Heart left ventricle (tissue), 16 donors: Measurements from ENCODE around the gene GPER1. TPM values are rescaled to one million over a fixed set of nuclear protein-coding genes. Genes with fewer than 3 reads are reported as not detected.

Experiments
- ATAC-seq, 4 donors: fragments of 200-7000 bp; cut with Tn5 transposase; one replicate each; pipeline ENCODE4 v1.9.1; 2020 to 2022; ENCODE audit warnings: moderate library complexity in 4 of 4, mild to moderate bottlenecking in 3 of 4, moderate number of reproducible peaks in 1 of 4
- DNase-seq, 5 donors: peaks; one replicate each; pipeline ENCODE4 v3.0.0-alpha.2; 2020
- H3K27ac ChIP-seq, 12 donors: fragments of 200-600 bp; sonication (generic) in 4 of 12; one replicate each; pipeline versions ENCODE4 v1.5.0 to v1.8.0; 2016 to 2022; ENCODE audit warnings: mild to moderate bottlenecking in 2 of 12
- H3K27me3 ChIP-seq, 9 donors: fragments of 200-600 bp; sonication (generic) in 2 of 9; one replicate each; pipeline versions ENCODE4 v1.5.1 to v1.8.0; 2016 to 2022; ENCODE audit warnings: mild to moderate bottlenecking in 3 of 9
- H3K36me3 ChIP-seq, 9 donors: fragments of 200-600 bp; sonication (generic) in 2 of 9; one replicate each; pipeline versions ENCODE4 v1.5.0 to v1.8.0; 2018 to 2022; ENCODE audit warnings: mild to moderate bottlenecking in 2 of 9
- H3K4me1 ChIP-seq, 12 donors: fragments of 200-600 bp; sonication (generic) in 4 of 12; one replicate each; pipeline versions ENCODE4 v1.5.0 to v1.8.0; 2016 to 2022; ENCODE audit warnings: mild to moderate bottlenecking in 3 of 12
- H3K4me3 ChIP-seq, 12 donors: fragments of 200-600 bp; sonication (generic) in 4 of 12; one replicate each; pipeline versions ENCODE4 v1.5.0 to v1.8.0; 2017 to 2022; ENCODE audit warnings: mild to moderate bottlenecking in 9 of 12, moderate library complexity in 4 of 12
- H3K9me3 ChIP-seq, 12 donors: fragments of 200-600 bp; sonication (generic) in 4 of 12; one replicate each; pipeline versions ENCODE4 v1.5.0 to v1.8.0; 2016 to 2022; ENCODE audit warnings: mild to moderate bottlenecking in 1 of 12
- CTCF ChIP-seq, 12 donors: fragments of 200-600 bp; sonication (generic) in 4 of 12; IDR thresholded peaks; one replicate each; pipeline versions ENCODE4 v1.5.0 to v1.8.0; 2018 to 2022; ENCODE audit warnings: antibody characterized with exemption in 12 of 12, mild to moderate bottlenecking in 5 of 12
- POLR2A ChIP-seq, 2 donors: fragments of 450-650 bp; IDR thresholded peaks; one replicate each; pipeline ENCODE4 v1.6.1; 2017; ENCODE audit warnings: antibody characterized with exemption in 2 of 2, mild to moderate bottlenecking in 2 of 2, moderate library complexity in 2 of 2
- WGBS, 4 donors: extraction: QIAGEN DNeasy Blood & Tissue Kit in 2 of 4; methylation state at CpG; one replicate each; pipeline versions ENCODE4 v1.1.5 to v1.1.7; 2013 to 2018; 5-methylcytosine and 5-hydroxymethylcytosine counted together
- intact Hi-C, 10 donors: fragments of 100-400 bp; cut with DNase I; formaldehyde crosslinking; loops; one replicate each; pipeline versions ENCODE4 v1.11.1 to v1.14.2; 2022
- polyA plus RNA-seq, 2 donors: library from polyadenylated mRNA; stranded (reverse); fragments of 200-250 nt; gene quantifications; one replicate each; pipeline ENCODE4 v1.2.3, GENCODE V29; 2013
- total RNA-seq, 9 donors: library from RNA; depleted of rRNA in 2 of 9; stranded (reverse); fragments of >200 nt in 2 of 9; fragmentation: NEBNext Ultra II Directional in 3 of 9; extraction: Animal tissue kit (Norgen Biotek cat#: 25700) in 3 of 9; gene quantifications; one replicate each; pipeline versions ENCODE4 v1.1.0 to v1.2.4, GENCODE V29; 2016 to 2023
- donor health status: ischemic (EF 13 %, LVEDD 7.1; RV severe dilation, severe dysfunction).
- donor health status: healthy with polysubstance abuse.
- donor health status: DM: no; HTN: yes; CAD: no.
- donor health status: DM: no; HTN: no; CAD: no.
- donor health status: ischemic (EF 25% LVEDD 6.9; RV normal size, moderate dysfunction).
- donor health status: ischemic (EF 25% LVEDD 5.7; RV mildly dilated, moderate dysfunction).
- donor health status: healthy.
- donor health status: DM: yes; HTN: yes; CAD: no.
- donor health status: ischemic (EF 35%, LVEDD 5.7; RV mildly dilated, moderate dysfunction).
- donor health status: nonischemic (EF 11% LVEDD 7.7; RV severe dilation, severe dysfunction).
- donor health status: DM: yes; HTN: yes; CAD: no.
- donor health status: PGD.
- donor health status: ischemic (EF 29% LVEDD 5.4; RV normal size, mild dysfunction).
- donor health status: nonischemic (EF 23%, LVEDD 6.1; RV moderate dilation, normal function).

Gene GPER1
- total and polyA plus RNA-seq, 11 donors = 1.4 to 8.8 (median 2.8) TPM

- no peaks in the 10 kb centered on the region for H3K36me3 ChIP-seq
- TF ChIP-seq POLR2A (IDR thresholded peaks at IDR 0.05) = no peak
- TF ChIP-seq CTCF (IDR thresholded peaks at IDR 0.05) = no peak
- peaks cover 0 to 21% (median 3%) of the 10 kb centered on the region in 12 donors for H3K4me1 ChIP-seq
- no peaks in the 10 kb centered on the region for H3K9me3 ChIP-seq
- intact Hi-C loops = no loop called here
- DNase-seq (no peak), ATAC-seq (no peak)
- H3K27ac ChIP-seq = no peak overlapping the region
- H3K27me3 ChIP-seq = no peaks in the 10 kb centered on the region
- no peak overlapping the region for H3K4me3 ChIP-seq
- 90 to 97% (median 96%) methylated on average over 26 of the region's 26 CpGs for WGBS, 4 donors
Measured at GRCh38 chr7:1099154-1099542, 11.2 kb downstream of the GPER1 start.

- H3K9me3 ChIP-seq = no peaks in the 10 kb centered on the region
- H3K4me1 ChIP-seq = peaks cover 0 to 21% (median 5%) of the 10 kb centered on the region in 12 donors
- H3K27me3 ChIP-seq = no peaks in the 10 kb centered on the region
- no peak overlapping the region for H3K27ac ChIP-seq
- H3K4me3 ChIP-seq = no peak overlapping the region
- TF ChIP-seq CTCF (IDR thresholded peaks at IDR 0.05) (no peak), POLR2A (IDR thresholded peaks at IDR 0.05) (no peak)
- no peaks in the 10 kb centered on the region for H3K36me3 ChIP-seq
- ATAC-seq (no peak), DNase-seq (no peak)
- 94 to 97% (median 96%) methylated on average over 14 to 16 of the region's 16 CpGs for WGBS, 4 donors
- intact Hi-C loops = no loop called here
Measured at GRCh38 chr7:1099637-1100036, 11.7 kb downstream of the GPER1 start.

GRCh38 chr7:1100386-1100785, 12.5 kb downstream of the GPER1 start:
- WGBS, 4 donors = 79 to 89% (median 85%) methylated on average over 13 to 14 of the region's 14 CpGs
- Histone ChIP-seq H3K9me3 (no peaks in the 10 kb centered on the region), H3K36me3 (no peaks in the 10 kb centered on the region), H3K4me3 (no peak overlapping the region), H3K27me3 (no peaks in the 10 kb centered on the region), H3K4me1 (peaks cover 0 to 19% (median 7%) of the 10 kb centered on the region in 12 donors), H3K27ac (no peak overlapping the region)
- TF ChIP-seq CTCF (IDR thresholded peaks at IDR 0.05) = no peak
- intact Hi-C loops = no loop called here
- no peak for ATAC-seq
- DNase-seq = no peak

- Histone ChIP-seq H3K4me1 (peaks cover 0 to 13% (median 4%) of the 10 kb centered on the region in 12 donors), H3K27ac (no peak overlapping the region), H3K27me3 (no peaks in the 10 kb centered on the region), H3K9me3 (no peaks in the 10 kb centered on the region), H3K36me3 (no peaks in the 10 kb centered on the region), H3K4me3 (no peak overlapping the region)
- intact Hi-C loops = no loop called here
- DNase-seq (no peak), ATAC-seq (no peak)
- TF ChIP-seq POLR2A (IDR thresholded peaks at IDR 0.05) (no peak), CTCF (IDR thresholded peaks at IDR 0.05) (no peak)
- WGBS, 4 donors = 73 to 89% (median 85%) methylated on average over 23 to 34 of the region's 34 CpGs
Measured at GRCh38 chr7:1100834-1101562, 13.1 kb downstream of the GPER1 start.
